ENCODE results near the gene CDC14B.

The CDC14B gene

GRCh38 chr9:96492993-96493531 is 126.6 kb downstream of the CDC14B start:
- ATAC-seq (ENCODE audit: low read depth), result no peak
- TF ChIP-seq, protein P1, sequence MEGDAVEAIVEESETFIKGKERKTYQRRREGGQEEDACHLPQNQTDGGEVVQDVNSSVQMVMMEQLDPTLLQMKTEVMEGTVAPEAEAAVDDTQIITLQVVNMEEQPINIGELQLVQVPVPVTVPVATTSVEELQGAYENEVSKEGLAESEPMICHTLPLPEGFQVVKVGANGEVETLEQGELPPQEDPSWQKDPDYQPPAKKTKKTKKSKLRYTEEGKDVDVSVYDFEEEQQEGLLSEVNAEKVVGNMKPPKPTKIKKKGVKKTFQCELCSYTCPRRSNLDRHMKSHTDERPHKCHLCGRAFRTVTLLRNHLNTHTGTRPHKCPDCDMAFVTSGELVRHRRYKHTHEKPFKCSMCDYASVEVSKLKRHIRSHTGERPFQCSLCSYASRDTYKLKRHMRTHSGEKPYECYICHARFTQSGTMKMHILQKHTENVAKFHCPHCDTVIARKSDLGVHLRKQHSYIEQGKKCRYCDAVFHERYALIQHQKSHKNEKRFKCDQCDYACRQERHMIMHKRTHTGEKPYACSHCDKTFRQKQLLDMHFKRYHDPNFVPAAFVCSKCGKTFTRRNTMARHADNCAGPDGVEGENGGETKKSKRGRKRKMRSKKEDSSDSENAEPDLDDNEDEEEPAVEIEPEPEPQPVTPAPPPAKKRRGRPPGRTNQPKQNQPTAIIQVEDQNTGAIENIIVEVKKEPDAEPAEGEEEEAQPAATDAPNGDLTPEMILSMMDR (IDR thresholded peaks at IDR 0.05; ENCODE audit: poor library complexity, severe bottlenecking), result no peak

DNA sequence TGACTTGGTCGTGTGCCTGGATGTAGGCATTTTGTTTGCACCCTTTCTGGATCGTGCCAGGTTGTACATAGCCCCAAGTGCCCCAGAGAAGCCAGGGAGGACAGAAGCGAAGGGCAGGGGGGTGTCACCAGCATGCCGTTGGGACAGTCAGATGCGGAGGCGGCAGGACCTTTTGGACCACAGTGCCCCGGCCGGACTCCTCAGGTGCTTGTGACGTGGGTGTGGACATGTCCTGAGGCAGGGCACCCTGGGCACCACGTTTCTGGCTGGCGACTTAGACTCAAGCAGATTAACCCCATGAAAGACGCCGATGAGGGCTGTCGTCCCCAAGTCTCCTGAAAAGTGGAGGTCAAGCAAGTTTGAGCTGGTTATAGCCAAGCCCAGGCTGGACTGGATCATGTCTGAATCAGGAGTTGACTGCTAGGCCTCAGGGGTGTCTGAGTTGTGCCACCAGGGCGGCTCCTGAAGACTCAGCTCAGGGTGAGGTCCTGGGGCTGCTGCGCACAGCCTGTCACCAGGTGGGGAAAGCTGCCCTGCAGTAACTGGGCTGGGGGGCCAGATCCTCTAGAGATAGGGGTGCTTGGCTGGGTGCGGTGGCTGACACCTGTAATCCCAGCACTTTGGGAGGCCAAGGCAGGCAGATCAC is 127.6 kb downstream of the CDC14B start:
- ATAC-seq (ENCODE audit: low read depth) (no peak), DNase-seq (ENCODE audit: low spot score) (no peak)
- peaks cover 14% of the 10 kb centered on the region for H3K36me3 ChIP-seq (ENCODE audit: low read depth)
- H3K27me3 ChIP-seq (ENCODE audit: insufficient read depth, poor library complexity, severe bottlenecking), result no peaks in the 10 kb centered on the region
- no peaks in the 10 kb centered on the region for H3K9me3 ChIP-seq (ENCODE audit: severe bottlenecking)
- TF ChIP-seq, protein P1 (IDR thresholded peaks at IDR 0.05; ENCODE audit: poor library complexity, severe bottlenecking), result no peak
- H3K27ac ChIP-seq (ENCODE audit: poor library complexity, severe bottlenecking), result no peak overlapping the region
- no peaks in the 10 kb centered on the region for H3K4me1 ChIP-seq (ENCODE audit: insufficient read depth, poor library complexity, severe bottlenecking)
- no peak overlapping the region for H3K4me3 ChIP-seq (ENCODE audit: severe bottlenecking)

More at GRCh38 chr9:96492993-96493531, 126.6 kb downstream of the CDC14B start:
- H3K4me3 ChIP-seq (ENCODE audit: severe bottlenecking), result no peak overlapping the region
- peaks cover 11% of the 10 kb centered on the region for H3K36me3 ChIP-seq (ENCODE audit: low read depth)
- no peak overlapping the region for H3K27ac ChIP-seq (ENCODE audit: poor library complexity, severe bottlenecking)
- no peak for DNase-seq (ENCODE audit: low spot score)
- no peaks in the 10 kb centered on the region for H3K27me3 ChIP-seq (ENCODE audit: insufficient read depth, poor library complexity, severe bottlenecking)
- no peaks in the 10 kb centered on the region for H3K4me1 ChIP-seq (ENCODE audit: insufficient read depth, poor library complexity, severe bottlenecking)
- no peaks in the 10 kb centered on the region for H3K9me3 ChIP-seq (ENCODE audit: severe bottlenecking)

- H3K27ac ChIP-seq (ENCODE audit: poor library complexity, severe bottlenecking), result no peak overlapping the region
- H3K36me3 ChIP-seq (ENCODE audit: low read depth), result peaks cover 21% of the 10 kb centered on the region
- H3K27me3 ChIP-seq (ENCODE audit: insufficient read depth, poor library complexity, severe bottlenecking), result no peaks in the 10 kb centered on the region
- no peaks in the 10 kb centered on the region for H3K4me1 ChIP-seq (ENCODE audit: insufficient read depth, poor library complexity, severe bottlenecking)
- ATAC-seq (ENCODE audit: low read depth) (no peak), DNase-seq (ENCODE audit: low spot score) (no peak)
- no peak overlapping the region for H3K4me3 ChIP-seq (ENCODE audit: severe bottlenecking)
- H3K9me3 ChIP-seq (ENCODE audit: severe bottlenecking), result no peaks in the 10 kb centered on the region
- TF ChIP-seq, protein P1 (IDR thresholded peaks at IDR 0.05; ENCODE audit: poor library complexity, severe bottlenecking), result no peak
Measured at GRCh38 chr9:96491079-96491879, 128.4 kb downstream of the CDC14B start.

DNA sequence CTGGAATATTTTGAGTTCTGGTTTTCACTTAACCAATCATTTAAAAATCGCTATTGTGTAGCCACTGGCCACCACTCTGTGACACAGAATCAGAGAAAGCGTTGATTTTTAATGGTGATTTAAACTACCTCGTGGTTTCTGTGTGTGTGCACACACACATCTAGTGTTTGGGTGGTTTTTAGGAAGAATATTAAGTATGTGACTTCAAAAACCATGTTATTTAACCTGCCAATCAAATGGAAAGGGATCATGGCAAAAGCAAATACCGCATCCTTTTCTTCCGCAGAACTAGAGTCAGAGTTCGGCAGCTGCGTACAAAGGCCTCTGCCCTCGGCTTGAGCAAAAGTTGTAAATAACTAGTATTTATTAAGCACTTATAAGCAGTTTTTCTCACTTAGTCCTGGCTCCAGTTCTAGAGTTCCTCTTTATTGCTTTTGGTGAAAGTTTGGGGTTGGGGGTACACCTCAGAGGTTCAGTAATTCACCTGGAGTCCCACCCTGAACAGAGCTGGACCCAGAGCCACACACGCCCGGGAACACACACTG is 129.0 kb downstream of the CDC14B start:
- no peak for ATAC-seq (ENCODE audit: low read depth)
- TF ChIP-seq, protein P1 (IDR thresholded peaks at IDR 0.05; ENCODE audit: poor library complexity, severe bottlenecking), result no peak
- Histone ChIP-seq H3K9me3 (ENCODE audit: severe bottlenecking) (no peaks in the 10 kb centered on the region), H3K4me1 (ENCODE audit: insufficient read depth, poor library complexity, severe bottlenecking) (no peaks in the 10 kb centered on the region), H3K36me3 (ENCODE audit: low read depth) (peaks cover 21% of the 10 kb centered on the region), H3K4me3 (ENCODE audit: severe bottlenecking) (no peak overlapping the region), H3K27ac (ENCODE audit: poor library complexity, severe bottlenecking) (no peak overlapping the region), H3K27me3 (ENCODE audit: insufficient read depth, poor library complexity, severe bottlenecking) (no peaks in the 10 kb centered on the region)
- no peak for DNase-seq (ENCODE audit: low spot score)
